BJ (cell line): ENCODE results near the gene SPON1. TPM values are rescaled to one million over a fixed set of nuclear protein-coding genes. Genes with fewer than 3 reads are reported as not detected.
"Not testable (repeated sequence)": the region's sequence is repeated elsewhere in the genome, so short reads cannot be mapped to it uniquely, and the experiment has no call there.

Experiments used
- CTCF ChIA-PET: fragments of 350-600 bp; formaldehyde crosslinking; extraction: SDS; loops from one replicate; lab custom pipeline; 2021; ENCODE audit warnings: antibody characterized with exemption, inconsistent platforms; lab: Yijun Ruan, JAX
- POLR2A ChIA-PET: fragments of 300-600 bp; sonication (Branson Sonifier 250); formaldehyde crosslinking; extraction: SDS; loops from one replicate; lab custom pipeline; 2021; ENCODE audit warnings: antibody characterized with exemption; lab: Charles Lee
- DNase-seq: peaks from one replicate; pipeline ENCODE4 v3.0.0-alpha.2; 2011; ENCODE audit warnings: low read depth
- H3K27me3 ChIP-seq: 2 replicates; pipeline ENCODE4 v1.6.0; 2011; ENCODE audit warnings: low read length; ENCODE audit not compliant: control insufficient read depth, insufficient read depth
- H3K36me3 ChIP-seq: 2 replicates; pipeline ENCODE4 v1.5.1; 2011; ENCODE audit warnings: low read length; ENCODE audit not compliant: control insufficient read depth, insufficient read depth
- H3K4me3 ChIP-seq: 2 replicates; pipeline ENCODE4 v1.5.1; 2011; ENCODE audit warnings: low read depth, mild to moderate bottlenecking, control low read depth, low read length
- polyA plus RNA-seq: library from polyadenylated mRNA; depleted of rRNA; stranded (reverse); fragments of >200 nt; gene quantifications from 2 replicates; pipeline ENCODE4 v1.2.3, GENCODE V29; 2011
- TF ChIP-seq, protein P1 (sequence below): IDR thresholded peaks from 2 replicates; pipeline ENCODE4 v1.5.1; 2011; ENCODE audit warnings: low read depth, mild to moderate bottlenecking, control low read depth, inconsistent platforms, low read length, moderate library complexity; ENCODE audit not compliant: insufficient read depth

Gene SPON1
- polyA plus RNA-seq, 1 experiment, result not detected

DNA sequence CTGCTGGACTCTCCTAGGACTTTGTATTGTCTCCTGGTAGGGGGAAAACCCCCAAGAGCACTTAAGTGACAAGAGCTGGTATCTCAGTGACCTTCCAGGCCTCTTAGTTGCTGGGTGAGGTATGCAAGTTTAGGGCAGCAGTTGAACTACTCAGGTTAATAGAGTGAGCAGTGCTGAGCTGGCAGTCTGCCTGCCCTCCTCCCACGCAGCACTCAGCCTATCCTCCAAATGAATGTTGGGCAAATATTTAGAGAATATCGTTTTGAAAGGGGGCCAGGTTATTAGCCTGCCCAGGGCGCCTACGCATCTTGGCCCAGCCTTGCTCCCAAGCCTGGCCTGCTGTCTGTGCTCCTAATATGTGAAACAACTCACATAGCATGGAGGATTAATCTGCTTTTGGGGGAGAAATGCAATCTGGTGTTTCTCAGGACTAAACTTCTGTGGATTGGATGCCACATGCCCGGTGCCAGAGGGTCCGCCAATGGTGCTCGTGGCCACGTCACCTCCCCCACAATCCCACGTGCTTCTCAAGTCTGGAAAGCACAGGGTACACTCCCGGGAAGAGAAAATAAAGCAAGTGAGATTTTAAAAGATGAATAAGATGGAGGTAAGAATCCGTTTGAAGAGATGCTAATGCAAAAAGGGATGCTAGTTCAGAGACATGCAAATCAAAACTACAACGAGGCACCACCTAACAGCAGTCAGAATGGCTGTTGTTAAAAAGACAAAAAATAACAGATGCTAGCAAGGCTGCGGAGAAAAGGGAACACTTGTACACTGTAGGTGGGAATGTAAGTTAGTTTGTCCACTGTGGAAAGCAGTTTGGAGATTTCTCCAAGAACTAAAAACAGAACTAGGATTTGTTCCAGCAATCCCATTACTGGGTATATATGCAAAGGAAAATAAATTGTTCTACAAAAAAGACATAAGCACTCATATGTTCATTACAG is 67.7 kb downstream of the SPON1 start:
- Histone ChIP-seq H3K27me3 (no peaks in the 10 kb centered on the region; the same call in 1 of the 2 replicates), H3K4me3 (no peak overlapping the region), H3K36me3 (no peaks in the 10 kb centered on the region)
- no peak for DNase-seq
- CTCF ChIA-PET, result no interaction called here
- TF ChIP-seq, protein P1, sequence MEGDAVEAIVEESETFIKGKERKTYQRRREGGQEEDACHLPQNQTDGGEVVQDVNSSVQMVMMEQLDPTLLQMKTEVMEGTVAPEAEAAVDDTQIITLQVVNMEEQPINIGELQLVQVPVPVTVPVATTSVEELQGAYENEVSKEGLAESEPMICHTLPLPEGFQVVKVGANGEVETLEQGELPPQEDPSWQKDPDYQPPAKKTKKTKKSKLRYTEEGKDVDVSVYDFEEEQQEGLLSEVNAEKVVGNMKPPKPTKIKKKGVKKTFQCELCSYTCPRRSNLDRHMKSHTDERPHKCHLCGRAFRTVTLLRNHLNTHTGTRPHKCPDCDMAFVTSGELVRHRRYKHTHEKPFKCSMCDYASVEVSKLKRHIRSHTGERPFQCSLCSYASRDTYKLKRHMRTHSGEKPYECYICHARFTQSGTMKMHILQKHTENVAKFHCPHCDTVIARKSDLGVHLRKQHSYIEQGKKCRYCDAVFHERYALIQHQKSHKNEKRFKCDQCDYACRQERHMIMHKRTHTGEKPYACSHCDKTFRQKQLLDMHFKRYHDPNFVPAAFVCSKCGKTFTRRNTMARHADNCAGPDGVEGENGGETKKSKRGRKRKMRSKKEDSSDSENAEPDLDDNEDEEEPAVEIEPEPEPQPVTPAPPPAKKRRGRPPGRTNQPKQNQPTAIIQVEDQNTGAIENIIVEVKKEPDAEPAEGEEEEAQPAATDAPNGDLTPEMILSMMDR, result no peak
- POLR2A ChIA-PET, result interaction anchor here (0.5 kb wide), 2 partner anchors 22 to 24 kb away, joined by 3 read pairs; no protein-coding TSS in a partner anchor

DNA sequence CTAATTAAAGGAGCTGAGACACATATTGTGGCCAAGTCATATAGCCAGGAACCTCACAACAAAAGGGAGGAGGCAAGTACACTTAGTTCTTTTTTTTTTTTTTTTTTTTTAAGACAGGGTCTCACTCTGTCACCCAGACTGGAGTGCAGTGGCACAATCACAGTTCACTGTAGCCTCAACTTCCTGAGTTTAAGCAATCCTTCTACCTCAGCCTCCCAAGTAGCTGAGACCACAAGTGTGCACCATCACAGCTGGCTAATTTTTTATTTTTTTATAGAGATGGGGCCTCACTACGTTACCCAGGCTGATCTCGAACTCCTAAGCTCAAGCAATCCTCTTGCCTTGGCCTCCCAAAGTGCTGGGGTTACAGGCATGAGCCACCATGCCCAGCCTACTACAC is 73.0 kb downstream of the SPON1 start:
- H3K4me3 ChIP-seq, DNase-seq, H3K36me3 ChIP-seq, POLR2A ChIA-PET, H3K27me3 ChIP-seq, CTCF ChIA-PET: not testable (repeated sequence)

DNA sequence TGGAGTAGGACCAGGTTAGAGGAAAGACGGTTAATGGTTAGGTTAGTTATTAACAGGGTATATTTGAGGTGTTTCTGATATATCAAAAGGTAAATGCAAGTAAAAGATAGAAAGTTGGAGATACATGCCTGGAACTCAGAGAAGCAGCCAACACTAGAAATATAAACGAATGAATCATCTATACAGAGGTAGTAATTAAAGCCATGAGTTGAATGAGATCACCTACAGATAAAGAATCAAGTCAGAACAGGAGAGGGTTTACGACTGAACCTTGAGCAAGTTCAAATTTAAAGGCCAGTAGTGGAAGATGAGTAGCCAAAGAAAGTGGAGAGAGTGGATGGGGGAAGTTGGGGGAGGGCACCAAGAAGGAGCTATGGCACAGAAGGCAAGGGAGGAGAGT is 73.9 kb downstream of the SPON1 start:
- H3K27me3 ChIP-seq, result no peaks in the 10 kb centered on the region
- H3K4me3 ChIP-seq, result no peak overlapping the region
- no peaks in the 10 kb centered on the region for H3K36me3 ChIP-seq
- CTCF ChIA-PET, result no interaction called here
- TF ChIP-seq, protein P1, result no peak
- POLR2A ChIA-PET, result no interaction called here
- no peak for DNase-seq

DNA sequence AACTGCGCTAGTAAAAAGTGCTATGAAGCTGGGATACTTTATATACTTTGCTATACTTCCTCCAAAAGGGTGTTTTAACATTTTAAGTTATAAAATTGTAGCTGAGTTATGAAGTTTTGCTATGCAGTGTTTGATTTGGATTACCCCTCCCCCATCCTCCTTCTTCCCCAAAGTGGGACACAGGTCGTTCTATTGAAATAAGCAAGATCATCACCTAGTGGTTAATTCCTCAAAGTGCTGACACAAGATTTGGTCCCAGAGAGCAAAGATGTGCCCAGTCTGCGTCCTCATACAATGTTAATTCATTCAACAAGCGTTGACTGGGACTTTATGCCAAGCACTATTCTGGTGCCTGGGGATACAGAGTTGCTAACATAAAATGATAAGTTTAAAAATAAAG is 78.5 kb downstream of the SPON1 start:
- no peak for DNase-seq
- no peaks in the 10 kb centered on the region for H3K27me3 ChIP-seq
- ChIA-PET CTCF (interaction anchor here (0.7 to 1.4 kb wide), 4 partner anchors 12 to 107 kb away, joined by 3 read pairs; no protein-coding TSS in a partner anchor), POLR2A (no interaction called here)
- no peaks in the 10 kb centered on the region for H3K36me3 ChIP-seq
- no peak overlapping the region for H3K4me3 ChIP-seq
- TF ChIP-seq, protein P1, result peak; percentile 42

DNA sequence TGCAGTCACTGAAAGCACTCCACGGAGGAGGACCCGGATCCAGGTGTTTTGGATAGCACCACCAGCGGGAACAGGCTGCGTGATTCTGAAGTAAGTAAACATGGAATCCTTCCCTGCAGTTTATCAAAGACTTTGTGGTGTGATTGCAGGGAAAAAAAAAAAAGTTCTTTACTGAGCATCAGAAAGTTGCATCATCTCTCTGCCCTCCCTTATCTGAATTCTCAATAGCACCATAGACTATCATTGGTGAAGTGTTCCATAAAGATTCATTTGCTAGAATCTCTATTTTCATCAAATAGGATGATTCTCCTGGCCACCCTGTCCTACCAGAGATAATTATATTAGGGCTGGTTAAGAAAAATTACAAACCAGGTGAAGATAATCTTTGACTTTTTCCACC is 79.0 kb downstream of the SPON1 start:
- H3K4me3 ChIP-seq, result no peak overlapping the region

More for the DNA sequence above, 79.0 kb downstream of the SPON1 start:
- no peaks in the 10 kb centered on the region for H3K27me3 ChIP-seq
- H3K36me3 ChIP-seq, result no peaks in the 10 kb centered on the region
- TF ChIP-seq, protein P1, result no peak
- ChIA-PET POLR2A (no interaction called here), CTCF (interaction anchor here (0.7 to 1.4 kb wide), 3 partner anchors 18 to 107 kb away, joined by 3 read pairs; no protein-coding TSS in a partner anchor)
- DNase-seq, result no peak
